H9 (cell line): Measurements from ENCODE around the gene TSPAN5. TPM values are rescaled to one million over a fixed set of nuclear protein-coding genes. Genes with fewer than 3 reads are reported as not detected.
"Not testable (repeated sequence)": the region's sequence is repeated elsewhere in the genome, so short reads cannot be mapped to it uniquely, and the experiment has no call there.

ENCODE experiments used
- DNase-seq: peaks from one replicate; pipeline ENCODE4 v3.0.0-alpha.2; 2017
- H2AFZ ChIP-seq: one replicate; pipeline ENCODE4 v1.6.1; 2013; ENCODE audit warnings: mild to moderate bottlenecking, low read length, control low read depth, moderate library complexity
- H2AK5ac ChIP-seq: 2 replicates; pipeline ENCODE4 v1.6.1; 2013; ENCODE audit warnings: low read length, control low read depth, mixed read lengths; ENCODE audit not compliant: insufficient read length
- H2BK120ac ChIP-seq: one replicate; pipeline ENCODE4 v1.6.1; 2013; ENCODE audit warnings: low read depth, mild to moderate bottlenecking, low read length, control low read depth, inconsistent platforms; ENCODE audit not compliant: poor library complexity, severe bottlenecking
- H2BK12ac ChIP-seq: 2 replicates; pipeline ENCODE4 v1.6.1; 2013; ENCODE audit warnings: low read length, control low read depth, mixed read lengths, low read depth; ENCODE audit not compliant: insufficient read length
- H2BK15ac ChIP-seq: 2 replicates; pipeline ENCODE4 v1.6.1; 2013; ENCODE audit warnings: low read depth, low read length, control low read depth
- H2BK20ac ChIP-seq: one replicate; pipeline ENCODE4 v1.6.1; 2013; ENCODE audit warnings: low read depth, mild to moderate bottlenecking, low read length, control low read depth, inconsistent platforms; ENCODE audit not compliant: poor library complexity, severe bottlenecking
- H2BK5ac ChIP-seq: 2 replicates; pipeline ENCODE4 v1.6.1; 2013; ENCODE audit warnings: low read length, control low read depth, mixed read lengths; ENCODE audit not compliant: insufficient read length
- H3K14ac ChIP-seq: 2 replicates; pipeline ENCODE4 v1.6.1; 2013; ENCODE audit warnings: low read length, control low read depth; ENCODE audit not compliant: insufficient read depth
- H3K18ac ChIP-seq: 2 replicates; pipeline ENCODE4 v1.6.1; 2013; ENCODE audit warnings: low read depth, mild to moderate bottlenecking, mixed read lengths, low read length, control low read depth; ENCODE audit not compliant: insufficient read length
- H3K23ac ChIP-seq: 2 replicates; pipeline ENCODE4 v1.6.1; 2013; ENCODE audit warnings: low read length, control low read depth, mixed read lengths, low read depth; ENCODE audit not compliant: insufficient read length
- H3K23me2 ChIP-seq: 2 replicates; pipeline ENCODE4 v1.6.1; 2013; ENCODE audit warnings: low read depth, mild to moderate bottlenecking, mixed read lengths, low read length, control low read depth; ENCODE audit not compliant: insufficient read length, poor library complexity, severe bottlenecking
- H3K27ac ChIP-seq: 2 replicates; pipeline ENCODE4 v1.5.1; 2013; ENCODE audit warnings: low read length, control low read depth, mixed read lengths, low read depth; ENCODE audit not compliant: insufficient read length
- H3K27me3 ChIP-seq: 2 replicates; pipeline ENCODE4 v1.6.1; 2013; ENCODE audit warnings: low read length, control low read depth, inconsistent platforms; ENCODE audit not compliant: insufficient read depth
- H3K4ac ChIP-seq: 2 replicates; pipeline ENCODE4 v1.6.1; 2013; ENCODE audit warnings: low read depth, mild to moderate bottlenecking, control low read depth, inconsistent platforms, low read length, moderate library complexity
- H3K4me1 ChIP-seq: 2 replicates; pipeline ENCODE4 v1.6.1; 2013; ENCODE audit warnings: low read length, control low read depth, inconsistent platforms; ENCODE audit not compliant: insufficient read depth
- H3K4me2 ChIP-seq: 2 replicates; pipeline ENCODE4 v1.6.1; 2013; ENCODE audit warnings: low read length, control low read depth, mixed read lengths; ENCODE audit not compliant: insufficient read length, insufficient read depth
- H3K56ac ChIP-seq: 2 replicates; pipeline ENCODE4 v1.6.1; 2013; ENCODE audit warnings: low read depth, mild to moderate bottlenecking, mixed read lengths, low read length, control low read depth; ENCODE audit not compliant: insufficient read length
- H3K79me1 ChIP-seq: 2 replicates; pipeline ENCODE4 v1.6.1; 2013; ENCODE audit warnings: low read depth, mild to moderate bottlenecking, moderate library complexity, low read length, control low read depth, inconsistent platforms; ENCODE audit not compliant: insufficient read depth, poor library complexity, severe bottlenecking
- H3K79me2 ChIP-seq: 2 replicates; pipeline ENCODE4 v1.6.1; 2013; ENCODE audit warnings: low read length, control low read depth, inconsistent platforms; ENCODE audit not compliant: insufficient read depth
- H3K9ac ChIP-seq: 2 replicates; pipeline ENCODE4 v1.6.1; 2013; ENCODE audit warnings: low read length, control low read depth, mixed read lengths; ENCODE audit not compliant: insufficient read length; ENCODE audit errors: extremely low read depth
- H3K9me3 ChIP-seq: one replicate; pipeline ENCODE4 v1.6.1; 2013; ENCODE audit warnings: low read depth, low read length, inconsistent platforms; ENCODE audit not compliant: control insufficient read depth
- H3T11ph ChIP-seq: one replicate; pipeline ENCODE4 v1.6.1; 2013; ENCODE audit warnings: mild to moderate bottlenecking, low read length, control low read depth, inconsistent platforms
- H4K20me1 ChIP-seq: one replicate; pipeline ENCODE4 v1.6.1; 2013; ENCODE audit not compliant: control insufficient read depth, insufficient read length, insufficient read depth
- H4K5ac ChIP-seq: 2 replicates; pipeline ENCODE4 v1.6.1; 2013; ENCODE audit warnings: low read depth, mild to moderate bottlenecking, mixed read lengths, low read length, control low read depth; ENCODE audit not compliant: insufficient read length
- H4K8ac ChIP-seq: replicated peaks from 2 replicates; pipeline ENCODE4 v1.6.1; 2013; ENCODE audit warnings: low read length, control low read depth, mixed read lengths, low read depth; ENCODE audit not compliant: insufficient read length
- H4K91ac ChIP-seq: 2 replicates; pipeline ENCODE4 v1.6.1; 2013; ENCODE audit warnings: low read depth, mild to moderate bottlenecking, moderate library complexity, mixed read lengths, low read length, control low read depth; ENCODE audit not compliant: insufficient read length
- H3K27ac Mint-ChIP-seq, 3 experiments: 2 replicates in 2 of 3; 3 replicates in 1 of 3; pipeline ENCODE4 v1.8.0; 2020 to 2021; ENCODE audit warnings: mixed read lengths in 3 of 3, mild to moderate bottlenecking in 1 of 3, moderate library complexity in 1 of 3
- H3K27me3 Mint-ChIP-seq: 2 replicates; pipeline ENCODE4 v1.8.0; 2021; ENCODE audit warnings: low read depth, mild to moderate bottlenecking, moderate library complexity, mixed read lengths
- H3K36me3 Mint-ChIP-seq, 3 experiments: 2 replicates in 2 of 3; 3 replicates in 1 of 3; pipeline ENCODE4 v1.8.0; 2020 to 2021; ENCODE audit warnings: low read depth in 3 of 3, mixed read lengths in 3 of 3; ENCODE audit not compliant: insufficient read depth in 1 of 3
- H3K4me1 Mint-ChIP-seq, 2 experiments: 2 replicates each; pipeline ENCODE4 v1.8.0; 2020; ENCODE audit warnings: mixed read lengths in 2 of 2
- H3K4me3 Mint-ChIP-seq, 2 experiments: 2 replicates in 1 of 2; 3 replicates in 1 of 2; pipeline ENCODE4 v1.8.0; 2020 to 2021; ENCODE audit warnings: mild to moderate bottlenecking in 2 of 2, mixed read lengths in 2 of 2, moderate library complexity in 1 of 2
- H3K9me3 Mint-ChIP-seq, 2 experiments: 2 replicates in 1 of 2; 3 replicates in 1 of 2; pipeline ENCODE4 v1.8.0; 2020; ENCODE audit warnings: mild to moderate bottlenecking in 2 of 2, mixed read lengths in 2 of 2, moderate library complexity in 1 of 2
- WGBS: extraction: QIAGEN DNeasy Blood & Tissue Kit; methylation state at CpG from one replicate; pipeline ENCODE4 v1.1.7; 2013; ENCODE audit warnings: missing lambda C conversion rate, low lambda C conversion rate, mixed read lengths; ENCODE audit not compliant: insufficient read length; ENCODE audit errors: extremely low coverage; 5-methylcytosine and 5-hydroxymethylcytosine counted together
- total RNA-seq: library from RNA; stranded (reverse); gene quantifications from 2 replicates; pipeline ENCODE4 v1.2.1, GENCODE V29; 2021
- TF ChIP-seq, protein P1 (sequence below): fragments of 200-600 bp; sonication (generic); conservative IDR thresholded peaks from 3 replicates; pipeline ENCODE4 v1.8.0; 2021; ENCODE audit warnings: antibody characterized with exemption, mild to moderate bottlenecking

The TSPAN5 gene
- total RNA-seq, 1 experiment from 2014 or later, result 7.0 TPM

DNA sequence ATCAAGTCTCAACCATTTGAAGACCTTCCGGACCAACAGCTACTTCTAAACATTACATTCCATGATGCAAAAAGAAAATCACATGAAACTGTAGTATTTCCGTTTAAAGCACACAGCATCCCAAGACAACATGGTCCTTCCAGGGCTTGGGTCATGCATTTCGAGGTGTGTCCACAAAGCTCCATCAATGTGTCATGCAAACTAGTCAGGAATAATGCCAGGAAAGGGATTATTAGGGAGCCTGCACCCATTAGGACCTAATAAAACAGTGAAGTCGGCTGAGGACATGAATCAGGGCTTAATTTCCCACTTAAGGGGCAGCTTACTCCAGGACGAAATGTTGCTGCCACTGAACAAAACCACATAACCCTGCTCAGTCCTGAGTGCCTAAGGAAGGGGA, 177.9 kb downstream of the TSPAN5 start:
- no CpG with 5 or more reads among the region's 5 CpGs for WGBS

DNA sequence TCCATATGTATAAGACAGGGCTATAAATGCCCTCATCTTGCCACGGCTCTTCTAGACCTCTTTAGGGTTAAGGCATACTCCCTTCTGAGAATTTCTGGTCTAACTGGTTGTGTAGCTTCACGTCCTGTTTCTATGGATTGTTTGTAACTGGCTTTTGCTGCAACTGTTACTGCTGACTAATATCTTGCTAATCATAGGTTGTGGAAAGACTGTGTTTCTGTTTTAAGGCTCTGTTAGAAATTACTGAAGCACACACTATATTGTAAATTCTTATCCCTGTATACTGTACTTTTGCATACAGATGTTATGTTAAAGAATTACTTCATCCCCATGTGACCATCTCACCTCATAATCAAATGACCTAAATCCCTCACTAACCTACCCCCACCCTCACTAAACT, 178.8 kb downstream of the TSPAN5 start:
- H3K27ac ChIP-seq, H4K20me1 ChIP-seq, H3K27me3 ChIP-seq, H3K56ac ChIP-seq, H3K4me2 ChIP-seq, H2BK15ac ChIP-seq, H4K91ac ChIP-seq, H3K4me1 ChIP-seq, H3K27ac Mint-ChIP-seq, H3K18ac ChIP-seq, H3K23ac ChIP-seq, H3K79me2 ChIP-seq, H3K9me3 Mint-ChIP-seq, H3K4me3 Mint-ChIP-seq, H3K14ac ChIP-seq, H3K79me1 ChIP-seq, H2BK12ac ChIP-seq, H3K9ac ChIP-seq, H2AFZ ChIP-seq, H4K5ac ChIP-seq, H3T11ph ChIP-seq, H3K4ac ChIP-seq, H3K9me3 ChIP-seq, H3K27me3 Mint-ChIP-seq, H2BK5ac ChIP-seq, H4K8ac ChIP-seq, H3K23me2 ChIP-seq, H2AK5ac ChIP-seq, H2BK20ac ChIP-seq, DNase-seq, H2BK120ac ChIP-seq: not testable (repeated sequence)
- no CpG with 5 or more reads among the region's 2 CpGs for WGBS
- Mint-ChIP-seq H3K36me3 (peaks cover 0 to 13% (median 0%) of the 10 kb centered on the region in 3 experiments; a peak in 3 of 7 replicates), H3K4me1 (peaks cover 14 to 19% of the 10 kb centered on the region in 2 experiments)

More for the DNA sequence above, 177.9 kb downstream of the TSPAN5 start:
- Histone ChIP-seq H2AFZ (no peak overlapping the region), H3K23me2 (no peaks in the 10 kb centered on the region), H4K20me1 (no peaks in the 10 kb centered on the region), H3K79me2 (no peaks in the 10 kb centered on the region), H2BK5ac (no peak overlapping the region), H2BK120ac (no peak overlapping the region), H3K4me2 (no peak overlapping the region), H3K56ac (no peak overlapping the region), H4K5ac (no peak overlapping the region), H2BK15ac (no peak overlapping the region), H2AK5ac (no peak overlapping the region), H3K9ac (no peak overlapping the region), H4K91ac (no peak overlapping the region), H3K79me1 (no peaks in the 10 kb centered on the region), H3K27me3 (no peaks in the 10 kb centered on the region), H3K18ac (no peak overlapping the region), H3K23ac (no peak overlapping the region), H3K9me3 (no peaks in the 10 kb centered on the region), H3K14ac (no peak overlapping the region), H3T11ph (no peak overlapping the region), H4K8ac (no peak overlapping the region), H2BK20ac (no peak overlapping the region), H3K4ac (no peak overlapping the region), H3K27ac (no peak overlapping the region), H3K4me1 (peaks cover 7% of the 10 kb centered on the region; the same call in 1 of the 2 replicates), H2BK12ac (no peak overlapping the region)
- peaks cover 20 to 25% of the 10 kb centered on the region in 2 experiments for H3K4me1 Mint-ChIP-seq
- H3K27ac Mint-ChIP-seq, result no peak overlapping the region
- TF ChIP-seq, protein P1, sequence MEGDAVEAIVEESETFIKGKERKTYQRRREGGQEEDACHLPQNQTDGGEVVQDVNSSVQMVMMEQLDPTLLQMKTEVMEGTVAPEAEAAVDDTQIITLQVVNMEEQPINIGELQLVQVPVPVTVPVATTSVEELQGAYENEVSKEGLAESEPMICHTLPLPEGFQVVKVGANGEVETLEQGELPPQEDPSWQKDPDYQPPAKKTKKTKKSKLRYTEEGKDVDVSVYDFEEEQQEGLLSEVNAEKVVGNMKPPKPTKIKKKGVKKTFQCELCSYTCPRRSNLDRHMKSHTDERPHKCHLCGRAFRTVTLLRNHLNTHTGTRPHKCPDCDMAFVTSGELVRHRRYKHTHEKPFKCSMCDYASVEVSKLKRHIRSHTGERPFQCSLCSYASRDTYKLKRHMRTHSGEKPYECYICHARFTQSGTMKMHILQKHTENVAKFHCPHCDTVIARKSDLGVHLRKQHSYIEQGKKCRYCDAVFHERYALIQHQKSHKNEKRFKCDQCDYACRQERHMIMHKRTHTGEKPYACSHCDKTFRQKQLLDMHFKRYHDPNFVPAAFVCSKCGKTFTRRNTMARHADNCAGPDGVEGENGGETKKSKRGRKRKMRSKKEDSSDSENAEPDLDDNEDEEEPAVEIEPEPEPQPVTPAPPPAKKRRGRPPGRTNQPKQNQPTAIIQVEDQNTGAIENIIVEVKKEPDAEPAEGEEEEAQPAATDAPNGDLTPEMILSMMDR, result no peak
- peaks cover 0 to 12% (median 0%) of the 10 kb centered on the region in 3 experiments; a peak in 3 of 7 replicates for H3K36me3 Mint-ChIP-seq
- no peaks in the 10 kb centered on the region for H3K9me3 Mint-ChIP-seq
- no peaks in the 10 kb centered on the region for H3K27me3 Mint-ChIP-seq
- no peak overlapping the region for H3K4me3 Mint-ChIP-seq
- DNase-seq, result no peak
